ENCODE results near the gene POLR2A. TPM values are rescaled to one million over a fixed set of nuclear protein-coding genes. Genes with fewer than 3 reads are reported as not detected.

The POLR2A gene
- total and polyA plus RNA-seq, 2 of the 13 experiments (the other 11 are each of a cell fraction or from before 2014, with no cell fraction given), result 17.8 to 18.3 TPM

DNA sequence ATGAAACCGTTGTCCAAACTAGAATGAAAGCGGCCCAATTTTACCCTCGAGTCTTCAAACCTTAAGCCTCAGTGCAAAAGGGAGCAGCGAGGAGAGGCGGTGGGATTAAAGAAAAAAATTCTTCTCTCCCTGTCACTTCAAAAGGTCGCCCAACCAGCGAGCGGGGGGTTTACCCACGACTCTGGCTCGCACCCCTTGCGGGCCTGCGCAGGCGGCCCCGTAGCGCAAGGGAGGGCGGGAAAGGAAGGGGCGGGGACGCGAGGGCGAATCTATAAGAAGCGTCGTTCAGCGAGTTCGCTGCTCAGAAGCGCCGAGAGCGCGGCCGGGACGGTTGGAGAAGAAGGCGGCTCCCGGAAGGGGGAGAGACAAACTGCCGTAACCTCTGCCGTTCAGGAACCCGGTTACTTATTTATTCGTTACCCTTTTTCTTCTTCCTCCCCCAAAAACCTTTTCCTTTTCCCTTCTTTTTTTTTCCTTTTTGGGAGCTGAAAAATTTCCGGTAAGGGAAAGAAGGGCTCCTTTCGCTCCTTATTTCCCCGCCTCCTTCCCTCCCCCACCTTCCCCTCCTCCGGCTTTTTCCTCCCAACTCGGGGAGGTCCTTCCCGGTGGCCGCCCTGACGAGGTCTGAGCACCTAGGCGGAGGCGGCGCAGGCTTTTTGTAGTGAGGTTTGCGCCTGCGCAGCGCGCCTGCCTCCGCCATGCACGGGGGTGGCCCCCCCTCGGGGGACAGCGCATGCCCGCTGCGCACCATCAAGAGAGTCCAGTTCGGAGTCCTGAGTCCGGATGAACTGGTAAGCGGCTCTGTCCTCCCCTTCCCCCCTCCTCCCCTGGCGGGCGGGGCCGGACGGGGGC is at the start of gene POLR2A (continued):
- TF ChIP-seq HDAC1 (CRISPR knock-in tag; IDR thresholded peaks at IDR 0.05) (peak; percentile 76; the same call in 1 of the 2 replicates), YEATS2 (CRISPR knock-in tag; IDR thresholded peaks at IDR 0.05; ENCODE audit: borderline replicate concordance) (peak; percentile 72; the same call in 1 of the 2 replicates), FOXM1 (CRISPR knock-in tag; IDR thresholded peaks at IDR 0.05) (no peak), ZNF737 (CRISPR knock-in tag; IDR thresholded peaks at IDR 0.05; ENCODE audit: borderline replicate concordance) (no peak), HDAC2 (CRISPR knock-in tag; IDR thresholded peaks at IDR 0.05) (peak; percentile 58), JUN (CRISPR knock-in tag; IDR thresholded peaks at IDR 0.05) (no peak; the same call in 1 of the 2 replicates), KLF12 (CRISPR knock-in tag; IDR thresholded peaks at IDR 0.05; ENCODE audit: borderline replicate concordance) (peak; percentile 93; the same call in 1 of the 2 replicates), JUNB (CRISPR knock-in tag; IDR thresholded peaks at IDR 0.05; ENCODE audit: borderline replicate concordance) (peak; percentile 55; the same call in 1 of the 2 replicates)
- TF ChIP-seq, protein P1, sequence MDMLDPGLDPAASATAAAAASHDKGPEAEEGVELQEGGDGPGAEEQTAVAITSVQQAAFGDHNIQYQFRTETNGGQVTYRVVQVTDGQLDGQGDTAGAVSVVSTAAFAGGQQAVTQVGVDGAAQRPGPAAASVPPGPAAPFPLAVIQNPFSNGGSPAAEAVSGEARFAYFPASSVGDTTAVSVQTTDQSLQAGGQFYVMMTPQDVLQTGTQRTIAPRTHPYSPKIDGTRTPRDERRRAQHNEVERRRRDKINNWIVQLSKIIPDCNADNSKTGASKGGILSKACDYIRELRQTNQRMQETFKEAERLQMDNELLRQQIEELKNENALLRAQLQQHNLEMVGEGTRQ (IDR thresholded peaks at IDR 0.05; ENCODE audit: low read depth, low read length), result no peak
- TF ChIP-seq, protein P1 (CRISPR knock-in tag; IDR thresholded peaks at IDR 0.05; ENCODE audit: borderline replicate concordance), result no peak
- TF ChIP-seq, protein P2, sequence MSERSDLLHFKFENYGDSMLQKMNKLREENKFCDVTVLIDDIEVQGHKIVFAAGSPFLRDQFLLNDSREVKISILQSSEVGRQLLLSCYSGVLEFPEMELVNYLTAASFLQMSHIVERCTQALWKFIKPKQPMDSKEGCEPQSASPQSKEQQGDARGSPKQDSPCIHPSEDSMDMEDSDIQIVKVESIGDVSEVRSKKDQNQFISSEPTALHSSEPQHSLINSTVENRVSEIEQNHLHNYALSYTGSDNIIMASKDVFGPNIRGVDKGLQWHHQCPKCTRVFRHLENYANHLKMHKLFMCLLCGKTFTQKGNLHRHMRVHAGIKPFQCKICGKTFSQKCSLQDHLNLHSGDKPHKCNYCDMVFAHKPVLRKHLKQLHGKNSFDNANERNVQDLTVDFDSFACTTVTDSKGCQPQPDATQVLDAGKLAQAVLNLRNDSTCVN (CRISPR knock-in tag; IDR thresholded peaks at IDR 0.05; ENCODE audit: borderline replicate concordance), result no peak
- TF ChIP-seq, protein P3, sequence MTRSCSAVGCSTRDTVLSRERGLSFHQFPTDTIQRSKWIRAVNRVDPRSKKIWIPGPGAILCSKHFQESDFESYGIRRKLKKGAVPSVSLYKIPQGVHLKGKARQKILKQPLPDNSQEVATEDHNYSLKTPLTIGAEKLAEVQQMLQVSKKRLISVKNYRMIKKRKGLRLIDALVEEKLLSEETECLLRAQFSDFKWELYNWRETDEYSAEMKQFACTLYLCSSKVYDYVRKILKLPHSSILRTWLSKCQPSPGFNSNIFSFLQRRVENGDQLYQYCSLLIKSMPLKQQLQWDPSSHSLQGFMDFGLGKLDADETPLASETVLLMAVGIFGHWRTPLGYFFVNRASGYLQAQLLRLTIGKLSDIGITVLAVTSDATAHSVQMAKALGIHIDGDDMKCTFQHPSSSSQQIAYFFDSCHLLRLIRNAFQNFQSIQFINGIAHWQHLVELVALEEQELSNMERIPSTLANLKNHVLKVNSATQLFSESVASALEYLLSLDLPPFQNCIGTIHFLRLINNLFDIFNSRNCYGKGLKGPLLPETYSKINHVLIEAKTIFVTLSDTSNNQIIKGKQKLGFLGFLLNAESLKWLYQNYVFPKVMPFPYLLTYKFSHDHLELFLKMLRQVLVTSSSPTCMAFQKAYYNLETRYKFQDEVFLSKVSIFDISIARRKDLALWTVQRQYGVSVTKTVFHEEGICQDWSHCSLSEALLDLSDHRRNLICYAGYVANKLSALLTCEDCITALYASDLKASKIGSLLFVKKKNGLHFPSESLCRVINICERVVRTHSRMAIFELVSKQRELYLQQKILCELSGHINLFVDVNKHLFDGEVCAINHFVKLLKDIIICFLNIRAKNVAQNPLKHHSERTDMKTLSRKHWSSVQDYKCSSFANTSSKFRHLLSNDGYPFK (CRISPR knock-in tag; IDR thresholded peaks at IDR 0.05; ENCODE audit: borderline replicate concordance), result peak; percentile 36; the same call in 1 of the 2 replicates
- TF ChIP-seq, protein P4, sequence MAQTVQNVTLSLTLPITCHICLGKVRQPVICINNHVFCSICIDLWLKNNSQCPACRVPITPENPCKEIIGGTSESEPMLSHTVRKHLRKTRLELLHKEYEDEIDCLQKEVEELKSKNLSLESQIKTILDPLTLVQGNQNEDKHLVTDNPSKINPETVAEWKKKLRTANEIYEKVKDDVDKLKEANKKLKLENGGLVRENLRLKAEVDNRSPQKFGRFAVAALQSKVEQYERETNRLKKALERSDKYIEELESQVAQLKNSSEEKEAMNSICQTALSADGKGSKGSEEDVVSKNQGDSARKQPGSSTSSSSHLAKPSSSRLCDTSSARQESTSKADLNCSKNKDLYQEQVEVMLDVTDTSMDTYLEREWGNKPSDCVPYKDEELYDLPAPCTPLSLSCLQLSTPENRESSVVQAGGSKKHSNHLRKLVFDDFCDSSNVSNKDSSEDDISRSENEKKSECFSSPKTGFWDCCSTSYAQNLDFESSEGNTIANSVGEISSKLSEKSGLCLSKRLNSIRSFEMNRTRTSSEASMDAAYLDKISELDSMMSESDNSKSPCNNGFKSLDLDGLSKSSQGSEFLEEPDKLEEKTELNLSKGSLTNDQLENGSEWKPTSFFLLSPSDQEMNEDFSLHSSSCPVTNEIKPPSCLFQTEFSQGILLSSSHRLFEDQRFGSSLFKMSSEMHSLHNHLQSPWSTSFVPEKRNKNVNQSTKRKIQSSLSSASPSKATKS (CRISPR knock-in tag; IDR thresholded peaks at IDR 0.05), result no peak
- TF ChIP-seq, protein P5, sequence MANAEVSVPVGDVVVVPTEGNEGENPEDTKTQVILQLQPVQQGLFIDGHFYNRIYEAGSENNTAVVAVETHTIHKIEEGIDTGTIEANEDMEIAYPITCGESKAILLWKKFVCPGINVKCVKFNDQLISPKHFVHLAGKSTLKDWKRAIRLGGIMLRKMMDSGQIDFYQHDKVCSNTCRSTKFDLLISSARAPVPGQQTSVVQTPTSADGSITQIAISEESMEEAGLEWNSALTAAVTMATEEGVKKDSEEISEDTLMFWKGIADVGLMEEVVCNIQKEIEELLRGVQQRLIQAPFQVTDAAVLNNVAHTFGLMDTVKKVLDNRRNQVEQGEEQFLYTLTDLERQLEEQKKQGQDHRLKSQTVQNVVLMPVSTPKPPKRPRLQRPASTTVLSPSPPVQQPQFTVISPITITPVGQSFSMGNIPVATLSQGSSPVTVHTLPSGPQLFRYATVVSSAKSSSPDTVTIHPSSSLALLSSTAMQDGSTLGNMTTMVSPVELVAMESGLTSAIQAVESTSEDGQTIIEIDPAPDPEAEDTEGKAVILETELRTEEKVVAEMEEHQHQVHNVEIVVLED (CRISPR knock-in tag; IDR thresholded peaks at IDR 0.05; ENCODE audit: borderline replicate concordance), result peak; percentile 22; the same call in 1 of the 2 replicates

Data from HepG2 (cell line).